ENCODE measurements around the gene PLEKHG5. TPM values are rescaled to one million over a fixed set of nuclear protein-coding genes. Genes with fewer than 3 reads are reported as not detected.
A peak's percentile ranks its signal among the peaks of the same experiment; 100 is the strongest.

PLEKHG5 gene
- polyA plus RNA-seq, 3 donors = 0.03 TPM; not detected in 2

DNA sequence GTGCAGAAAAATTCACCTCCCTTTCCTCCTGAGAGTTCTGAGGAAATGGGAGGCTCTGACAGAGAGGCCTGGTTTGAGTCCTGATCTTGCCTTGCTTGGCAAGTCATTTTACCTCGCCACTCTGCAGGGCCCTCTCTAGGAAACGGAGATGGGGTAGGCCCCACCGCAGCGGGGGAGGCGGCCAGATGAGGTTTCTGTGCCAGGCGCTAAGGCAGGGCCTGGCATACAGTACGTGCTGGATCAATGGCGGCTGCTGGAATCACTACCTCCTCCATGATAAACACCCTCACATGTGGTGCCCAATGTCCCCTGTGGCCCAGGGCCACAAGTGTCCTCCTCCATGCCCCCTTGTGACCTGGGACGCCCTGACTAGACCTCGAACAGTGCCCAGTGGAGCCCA, 499 bp upstream of the PLEKHG5 start:
- H3K4me3 Mint-ChIP-seq = no peak overlapping the region
- intact Hi-C loops (cut with micrococcal nuclease) = no loop called here

GRCh38 chr1:6491081-6491449, 402 bp downstream of the PLEKHG5 start:
- Histone ChIP-seq H3K79me2 (ENCODE audit: insufficient read depth, low read length) (no peaks in the 10 kb centered on the region), H3K9ac (ENCODE audit: insufficient read depth, low read length, poor library complexity, severe bottlenecking) (no peak overlapping the region), H3K9me3 (replicated peaks in 1 of 2; ENCODE audit: control insufficient read depth in 1 of 2, insufficient read depth in 1 of 2, low read length in 2 of 2) (no peaks in the 10 kb centered on the region), H3K36me3 (replicated peaks in 1 of 2; ENCODE audit: control insufficient read depth in 1 of 2, insufficient read depth in 2 of 2, low read length in 2 of 2) (no peaks in the 10 kb centered on the region), H3K27ac (ENCODE audit: low read depth in 1 of 2, low read length in 2 of 2) (no peak overlapping the region), H3K27me3 (ENCODE audit: control insufficient read depth in 2 of 2, insufficient read depth in 2 of 2, low read length in 2 of 2) (peaks cover 4 to 51% of the 10 kb centered on the region in 2 donors), H3K4me3 (replicated peaks in 1 of 3; ENCODE audit: low read depth in 2 of 3, low read length in 3 of 3) (no peak overlapping the region), H3K4me1 (ENCODE audit: control insufficient read depth in 1 of 2, insufficient read depth in 2 of 2, low read length in 2 of 2) (peaks cover 9 to 10% of the 10 kb centered on the region in 2 donors), H3K4me2 (replicated peaks; ENCODE audit: extremely low read depth, low read length, poor library complexity, severe bottlenecking) (peak overlapping the region; percentile 48), H4K20me1 (ENCODE audit: insufficient read depth, low read length) (no peaks in the 10 kb centered on the region), H2AFZ (ENCODE audit: insufficient read depth, low read depth, low read length, poor library complexity, severe bottlenecking) (no peak overlapping the region)
- H3K9me3 Mint-ChIP-seq = peaks cover 0 to 3% (median 2%) of the 10 kb centered on the region in 7 donors
- WGBS (ENCODE audit: insufficient coverage) = 68% methylated on average over 4 of the region's 6 CpGs
- H3K36me3 Mint-ChIP-seq = no peaks in the 10 kb centered on the region
- peaks cover 5% of the 10 kb centered on the region for H3K4me1 Mint-ChIP-seq
- H3K27ac Mint-ChIP-seq = no peak overlapping the region
- H3K27me3 Mint-ChIP-seq (ENCODE audit: low read depth in 3 of 3) = peaks cover 51 to 78% (median 59%) of the 10 kb centered on the region in 3 donors
- no peak for DNase-seq
- intact Hi-C loops (cut with micrococcal nuclease) = no loop called here
- H3K4me3 Mint-ChIP-seq = peak overlapping the region in 1 of 2 donors; percentile 41
- TF ChIP-seq, protein P1, sequence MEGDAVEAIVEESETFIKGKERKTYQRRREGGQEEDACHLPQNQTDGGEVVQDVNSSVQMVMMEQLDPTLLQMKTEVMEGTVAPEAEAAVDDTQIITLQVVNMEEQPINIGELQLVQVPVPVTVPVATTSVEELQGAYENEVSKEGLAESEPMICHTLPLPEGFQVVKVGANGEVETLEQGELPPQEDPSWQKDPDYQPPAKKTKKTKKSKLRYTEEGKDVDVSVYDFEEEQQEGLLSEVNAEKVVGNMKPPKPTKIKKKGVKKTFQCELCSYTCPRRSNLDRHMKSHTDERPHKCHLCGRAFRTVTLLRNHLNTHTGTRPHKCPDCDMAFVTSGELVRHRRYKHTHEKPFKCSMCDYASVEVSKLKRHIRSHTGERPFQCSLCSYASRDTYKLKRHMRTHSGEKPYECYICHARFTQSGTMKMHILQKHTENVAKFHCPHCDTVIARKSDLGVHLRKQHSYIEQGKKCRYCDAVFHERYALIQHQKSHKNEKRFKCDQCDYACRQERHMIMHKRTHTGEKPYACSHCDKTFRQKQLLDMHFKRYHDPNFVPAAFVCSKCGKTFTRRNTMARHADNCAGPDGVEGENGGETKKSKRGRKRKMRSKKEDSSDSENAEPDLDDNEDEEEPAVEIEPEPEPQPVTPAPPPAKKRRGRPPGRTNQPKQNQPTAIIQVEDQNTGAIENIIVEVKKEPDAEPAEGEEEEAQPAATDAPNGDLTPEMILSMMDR (IDR thresholded peaks at IDR 0.05) = no peak

More for the DNA sequence above, 499 bp upstream of the PLEKHG5 start:
- Histone ChIP-seq H3K4me3 (replicated peaks in 1 of 3; ENCODE audit: low read depth in 2 of 3, low read length in 3 of 3) (no peak overlapping the region), H3K9me3 (replicated peaks in 1 of 2; ENCODE audit: control insufficient read depth in 1 of 2, insufficient read depth in 1 of 2, low read length in 2 of 2) (peaks cover 0 to 4% of the 10 kb centered on the region in 2 donors), H3K27ac (ENCODE audit: low read depth in 1 of 2, low read length in 2 of 2) (no peak overlapping the region), H3K4me1 (ENCODE audit: control insufficient read depth in 1 of 2, insufficient read depth in 2 of 2, low read length in 2 of 2) (peaks cover 9 to 10% of the 10 kb centered on the region in 2 donors), H3K79me2 (ENCODE audit: insufficient read depth, low read length) (no peaks in the 10 kb centered on the region), H3K27me3 (ENCODE audit: control insufficient read depth in 2 of 2, insufficient read depth in 2 of 2, low read length in 2 of 2) (peaks cover 10 to 52% of the 10 kb centered on the region in 2 donors), H2AFZ (ENCODE audit: insufficient read depth, low read depth, low read length, poor library complexity, severe bottlenecking) (no peak overlapping the region), H3K4me2 (replicated peaks; ENCODE audit: extremely low read depth, low read length, poor library complexity, severe bottlenecking) (no peak overlapping the region), H3K36me3 (replicated peaks in 1 of 2; ENCODE audit: control insufficient read depth in 1 of 2, insufficient read depth in 2 of 2, low read length in 2 of 2) (no peaks in the 10 kb centered on the region), H4K20me1 (ENCODE audit: insufficient read depth, low read length) (no peaks in the 10 kb centered on the region), H3K9ac (ENCODE audit: insufficient read depth, low read length, poor library complexity, severe bottlenecking) (no peak overlapping the region)
- Mint-ChIP-seq H3K4me1 (peaks cover 3% of the 10 kb centered on the region), H3K27ac (no peak overlapping the region), H3K27me3 (ENCODE audit: low read depth in 3 of 3) (peaks cover 51 to 78% (median 61%) of the 10 kb centered on the region in 3 donors), H3K9me3 (peaks cover 0 to 3% (median 0%) of the 10 kb centered on the region in 7 donors), H3K36me3 (no peaks in the 10 kb centered on the region)
- 85% methylated on average over 10 of the region's 10 CpGs for WGBS (ENCODE audit: insufficient coverage)
- DNase-seq = no peak
- TF ChIP-seq, protein P1 (IDR thresholded peaks at IDR 0.05) = no peak

Data from CD14-positive monocyte (primary cell).